Neutrophil (primary cell): Measurements from ENCODE around the gene CHRM4.
"Not testable (repeated sequence)": the region's sequence is repeated elsewhere in the genome, so short reads cannot be mapped to it uniquely, and the experiment has no call there.

ENCODE experiments used
- H3K27ac ChIP-seq: fragments of 200-600 bp; sonication (generic); 2 replicates; pipeline ENCODE4 v1.5.1; 2016; ENCODE audit warnings: mild to moderate bottlenecking, moderate library complexity
- H3K27me3 ChIP-seq: fragments of 200-600 bp; sonication (generic); 2 replicates; pipeline ENCODE4 v1.6.0; 2016; ENCODE audit warnings: mild to moderate bottlenecking
- H3K36me3 ChIP-seq: fragments of 200-600 bp; sonication (generic); 2 replicates; pipeline ENCODE4 v1.5.1; 2017
- H3K4me1 ChIP-seq, 2 experiments: fragments of 200-600 bp in 1 of 2; sonication (generic) in 1 of 2; 1 replicate in 1 of 2; 2 replicates in 1 of 2; pipeline versions ENCODE4 v1.5.1 to v1.6.1; 2013 to 2016; ENCODE audit warnings: low read depth in 1 of 2, low read length in 1 of 2, mild to moderate bottlenecking in 1 of 2, moderate library complexity in 1 of 2; ENCODE audit not compliant: control insufficient read depth in 1 of 2, insufficient read depth in 1 of 2
- H3K4me3 ChIP-seq, 2 experiments: fragments of 200-600 bp in 1 of 2; sonication (generic) in 1 of 2; 1 replicate in 1 of 2; 2 replicates in 1 of 2; pipeline ENCODE4 v1.5.1; 2013 to 2016; ENCODE audit warnings: low read depth in 1 of 2, low read length in 1 of 2, mild to moderate bottlenecking in 1 of 2, moderate library complexity in 1 of 2
- H3K9me3 ChIP-seq: fragments of 200-600 bp; sonication (generic); 2 replicates; pipeline ENCODE4 v1.5.1; 2016
- CTCF ChIP-seq: fragments of 200-600 bp; sonication (generic); IDR thresholded peaks from 2 replicates; pipeline ENCODE4 v1.5.1; 2016; ENCODE audit warnings: antibody characterized with exemption

The CHRM4 gene

GRCh38 chr11:46380340-46381047 lies 11.1 kb downstream of the CHRM4 start:
- Histone ChIP-seq H3K27ac (peak overlapping the region; percentile 76), H3K9me3 (peaks cover 6% of the 10 kb centered on the region), H3K27me3 (peaks cover 49% of the 10 kb centered on the region), H3K4me3 (peak overlapping the region; percentile 87 to 88), H3K36me3 (peaks cover 42% of the 10 kb centered on the region), H3K4me1 (peaks cover 32 to 57% of the 10 kb centered on the region in 2 experiments)
- TF ChIP-seq CTCF: no peak

- Histone ChIP-seq H3K27me3 (peaks cover 41% of the 10 kb centered on the region), H3K36me3 (peaks cover 50% of the 10 kb centered on the region), H3K27ac (peak overlapping the region; percentile 76), H3K4me1 (peaks cover 32 to 57% of the 10 kb centered on the region in 2 experiments), H3K4me3 (peak overlapping the region; percentile 87 to 88)
- H3K9me3 ChIP-seq: not testable (repeated sequence)
Observed at GRCh38 chr11:46379482-46380293, 11.9 kb downstream of the CHRM4 start.

- no peak for TF ChIP-seq CTCF
- H3K27me3 ChIP-seq: peaks cover 34% of the 10 kb centered on the region
- peaks cover 6% of the 10 kb centered on the region for H3K9me3 ChIP-seq
- peak overlapping the region in 1 of 2 experiments; percentile 11 for H3K4me3 ChIP-seq
- H3K27ac ChIP-seq: peak overlapping the region; percentile 76
- peaks cover 32 to 57% of the 10 kb centered on the region in 2 experiments for H3K4me1 ChIP-seq
- peaks cover 57% of the 10 kb centered on the region for H3K36me3 ChIP-seq
Observed at GRCh38 chr11:46378811-46379481, 12.6 kb downstream of the CHRM4 start.

- H3K27ac ChIP-seq: peak overlapping the region; percentile 76
- peaks cover 32 to 57% of the 10 kb centered on the region in 2 experiments for H3K4me1 ChIP-seq
- H3K36me3 ChIP-seq: peaks cover 64% of the 10 kb centered on the region
- H3K4me3 ChIP-seq: no peak overlapping the region
- peaks cover 27% of the 10 kb centered on the region for H3K27me3 ChIP-seq
- TF ChIP-seq CTCF: no peak
- H3K9me3 ChIP-seq: peaks cover 6% of the 10 kb centered on the region
Observed at GRCh38 chr11:46378296-46378695, 13.3 kb downstream of the CHRM4 start.

- Histone ChIP-seq H3K4me3 (no peak overlapping the region), H3K36me3 (peaks cover 67% of the 10 kb centered on the region)
Observed at GRCh38 chr11:46377831-46378230, 13.7 kb downstream of the CHRM4 start.

More at GRCh38 chr11:46377831-46378230, 13.7 kb downstream of the CHRM4 start:
- Histone ChIP-seq H3K9me3 (peaks cover 6% of the 10 kb centered on the region), H3K27me3 (peaks cover 23% of the 10 kb centered on the region), H3K27ac (peak overlapping the region; percentile 76), H3K4me1 (peaks cover 32 to 53% of the 10 kb centered on the region in 2 experiments)
- no peak for TF ChIP-seq CTCF
